Activated CD8-positive, alpha-beta T cell treated with anti-CD3 and anti-CD28 coated beads for 36 hours (primary cell): Measurements from ENCODE around the gene CCL27. TPM values are rescaled to one million over a fixed set of nuclear protein-coding genes. Genes with fewer than 3 reads are reported as not detected.

Experiments used
- ATAC-seq: fragments of 200-7000 bp; cut with Tn5 transposase; one replicate; pipeline ENCODE4 v1.10.0; 2021; ENCODE audit warnings: mild to moderate bottlenecking, moderate library complexity
- CTCF ChIA-PET: fragments of 350-600 bp; sonication (Branson Sonifier 250); formaldehyde crosslinking; loops from one replicate; lab custom pipeline; 2021; ENCODE audit warnings: antibody characterized with exemption; lab: Charles Lee
- POLR2A ChIA-PET: fragments of 350-600 bp; sonication (Branson Sonifier 250); formaldehyde crosslinking; loops from one replicate; lab custom pipeline; 2021; ENCODE audit warnings: antibody characterized with exemption; lab: Charles Lee
- DNase-seq: peaks from one replicate; pipeline ENCODE4 v3.0.0-alpha.2; 2020
- H3K27ac Mint-ChIP-seq: one replicate; pipeline ENCODE4 v1.8.0; 2021; ENCODE audit warnings: mild to moderate bottlenecking, mixed read lengths
- H3K27me3 Mint-ChIP-seq: one replicate; pipeline ENCODE4 v1.8.0; 2021; ENCODE audit warnings: mixed read lengths
- H3K36me3 Mint-ChIP-seq: one replicate; pipeline ENCODE4 v1.8.0; 2021; ENCODE audit warnings: low read depth, mixed read lengths
- H3K4me1 Mint-ChIP-seq: one replicate; pipeline ENCODE4 v1.8.0; 2021; ENCODE audit warnings: low read depth, mixed read lengths
- H3K4me3 Mint-ChIP-seq: one replicate; pipeline ENCODE4 v1.8.0; 2021; ENCODE audit warnings: mild to moderate bottlenecking, moderate library complexity, mixed read lengths
- H3K9me3 Mint-ChIP-seq: one replicate; pipeline ENCODE4 v1.8.0; 2021; ENCODE audit warnings: mixed read lengths
- CTCF ChIP-seq: fragments of 200-600 bp; IDR thresholded peaks from one replicate; pipeline ENCODE4 v1.8.0; 2022; ENCODE audit warnings: antibody characterized with exemption, mild to moderate bottlenecking
- intact Hi-C: fragments of 100-400 bp; cut with micrococcal nuclease; formaldehyde crosslinking; loops from one replicate; pipeline ENCODE4 v1.10.0; 2022
- total RNA-seq, 2 experiments: library from RNA; stranded (reverse); gene quantifications; one replicate each; pipeline ENCODE4 v1.2.3, GENCODE V29; 2021

The CCL27 gene
- total RNA-seq, 2 experiments from 2014 or later = 0.43 TPM; not detected in 1

GRCh38 chr9:34623374-34624235, 38.9 kb downstream of the CCL27 start:
- no peak for TF ChIP-seq CTCF
- H3K4me1 Mint-ChIP-seq = peaks cover 33% of the 10 kb centered on the region
- H3K36me3 Mint-ChIP-seq = no peaks in the 10 kb centered on the region
- H3K27ac Mint-ChIP-seq = no peak overlapping the region
- H3K27me3 Mint-ChIP-seq = peaks cover 47% of the 10 kb centered on the region
- H3K4me3 Mint-ChIP-seq = peak overlapping the region; percentile 34
- POLR2A ChIA-PET = interaction anchor here (1.0 to 7.3 kb wide), 2 partner anchors 12 to 23 kb away, joined by 3 to 59 read pairs; partner anchors contain the start of genes GALT and SIGMAR1
- DNase-seq (peak; percentile 35), ATAC-seq (no peak)
- intact Hi-C loops = no loop called here
- no peaks in the 10 kb centered on the region for H3K9me3 Mint-ChIP-seq
- CTCF ChIA-PET = interaction anchor here (1.0 to 7.6 kb wide), 3 partner anchors 10 to 22 kb away, joined by 3 to 142 read pairs (median 9); partner anchors contain the start of gene SIGMAR1

GRCh38 chr9:34620061-34620994, 42.1 kb downstream of the CCL27 start, which contains the start of gene DCTN3:
Gene DCTN3, minus strand, starts transcription at chr9:34620495. Its CDS starts 31 bp downstream, at chr9:34620464.
- ChIA-PET CTCF (interaction anchor here (1.1 to 7.6 kb wide), 10 partner anchors 9 to 82 kb away, joined by 3 to 142 read pairs (median 6); partner anchors contain the start of genes ARID3C, GALT, RPP25L and SIGMAR1), POLR2A (interaction anchor here (0.7 to 7.3 kb wide), 7 partner anchors 9 to 440 kb away, joined by 3 to 59 read pairs (median 4); partner anchors contain the start of genes ARID3C, GALT, RPP25L and SIGMAR1)
- H3K27ac Mint-ChIP-seq = peak within 1 kb of the TSS; percentile 75
- intact Hi-C loops = no loop called here
- no peaks in the 10 kb centered on the region for H3K9me3 Mint-ChIP-seq
- peak within 1 kb of the TSS; percentile 91 for H3K4me3 Mint-ChIP-seq
- H3K4me1 Mint-ChIP-seq = peaks cover 26% of the 10 kb centered on the region
- peak; percentile 99 for ATAC-seq
- no peak for TF ChIP-seq CTCF
- H3K36me3 Mint-ChIP-seq = no peaks in the 10 kb centered on the region
- H3K27me3 Mint-ChIP-seq = peaks cover 17% of the 10 kb centered on the region
- peak; percentile 97 for DNase-seq

- intact Hi-C loops = no loop called here
- H3K4me1 Mint-ChIP-seq = peaks cover 30% of the 10 kb centered on the region
- no peak overlapping the region for H3K4me3 Mint-ChIP-seq
- H3K27ac Mint-ChIP-seq = no peak overlapping the region
- peaks cover 11% of the 10 kb centered on the region for H3K36me3 Mint-ChIP-seq
- no peak for TF ChIP-seq CTCF
- ChIA-PET CTCF (interaction anchor here (1.2 to 8.3 kb wide), 4 partner anchors 11 to 68 kb away, joined by 4 to 142 read pairs (median 4); partner anchors contain the start of gene SIGMAR1), POLR2A (interaction anchor here (0.6 to 1.6 kb wide), 5 partner anchors 11 to 31 kb away, joined by 3 to 5 read pairs (median 4); partner anchors contain the start of gene GALT)
- DNase-seq = no peak
- no peaks in the 10 kb centered on the region for H3K27me3 Mint-ChIP-seq
- ATAC-seq = no peak
- no peaks in the 10 kb centered on the region for H3K9me3 Mint-ChIP-seq
These were observed 47.3 kb downstream of the CCL27 start for GRCh38 chr9:34615132-34615531.

- H3K27me3 Mint-ChIP-seq = no peaks in the 10 kb centered on the region
- H3K36me3 Mint-ChIP-seq = peaks cover 17% of the 10 kb centered on the region
- H3K9me3 Mint-ChIP-seq = no peaks in the 10 kb centered on the region
- POLR2A ChIA-PET = interaction anchor here (0.9 to 2.2 kb wide), 6 partner anchors 9 to 33 kb away, joined by 3 to 35 read pairs (median 4); partner anchors contain the start of genes GALT and SIGMAR1
- peak overlapping the region; percentile 92 for H3K27ac Mint-ChIP-seq
- H3K4me1 Mint-ChIP-seq = peaks cover 20% of the 10 kb centered on the region
- intact Hi-C loops = loop anchor here (2.0 kb wide), 1 partner anchor 22 kb away; no protein-coding TSS in a partner anchor
- ATAC-seq (peak; percentile 40), DNase-seq (peak; percentile 81)
- CTCF ChIA-PET = interaction anchor here (0.7 to 8.3 kb wide), 14 partner anchors 8 to 90 kb away, joined by 3 to 142 read pairs (median 6); partner anchors contain the start of genes DCTN3, GALT and SIGMAR1
- TF ChIP-seq CTCF = peak; percentile 76
- H3K4me3 Mint-ChIP-seq = peak overlapping the region; percentile 87
These were observed 49.6 kb downstream of the CCL27 start for GRCh38 chr9:34612788-34613390.

Other genes with a start within 250 kb of the CCL27 start
- 1 to 10 TPM; 8.2 to 9.2 TPM for gene FAM219A, start 204.1 kb downstream of the CCL27 start, total RNA-seq
- under 1 TPM in 1 of 2 experiments, not detected in 1; 0.18 TPM for gene DNAI1, start 203.9 kb downstream of the CCL27 start, total RNA-seq
- gene ENHO, start 139.7 kb downstream of the CCL27 start, total RNA-seq = not detected
- gene CNTFR, start 72.9 kb downstream of the CCL27 start, total RNA-seq = not detected
- gene RPP25L, start 50.6 kb downstream of the CCL27 start, total RNA-seq = 10 to 100 TPM; 37.9 to 38.7 TPM
- 10 to 100 TPM; 52.7 to 61.0 TPM for gene DCTN3, start 42.2 kb downstream of the CCL27 start, total RNA-seq
- under 1 TPM; 0.29 to 0.32 TPM for gene ARID3C, start 33.6 kb downstream of the CCL27 start, total RNA-seq
- gene SIGMAR1, start 24.9 kb downstream of the CCL27 start, total RNA-seq = 10 to 100 TPM; 80.7 to 81.2 TPM
- 10 to 100 TPM; 42.8 to 44.5 TPM for gene GALT, start 16.0 kb downstream of the CCL27 start, total RNA-seq
- 10 to 100 TPM; 17.4 to 20.7 TPM for gene IL11RA, start 10.5 kb downstream of the CCL27 start, total RNA-seq
- not detected for gene CCL19, start 28.6 kb upstream of the CCL27 start, total RNA-seq
- not detected for gene CCL21, start 47.5 kb upstream of the CCL27 start, total RNA-seq